HG03045 (cell line): ENCODE data around the gene PRICKLE2.

Experiments
- ATAC-seq: cut with Tn5 transposase; IDR thresholded peaks from one replicate; pipeline ENCODE4 v1.9.1; 2021; ENCODE audit warnings: mild to moderate bottlenecking, moderate library complexity; ENCODE audit not compliant: unreplicated experiment

PRICKLE2 gene

GRCh38 chr3:64161481-64161952 lies 63.7 kb downstream of the PRICKLE2 start:
- no peak for ATAC-seq

GRCh38 chr3:64160000-64160695 lies 65.1 kb downstream of the PRICKLE2 start:
- no peak for ATAC-seq

- no peak for ATAC-seq
Measured at GRCh38 chr3:64158334-64158733, 66.9 kb downstream of the PRICKLE2 start.

DNA sequence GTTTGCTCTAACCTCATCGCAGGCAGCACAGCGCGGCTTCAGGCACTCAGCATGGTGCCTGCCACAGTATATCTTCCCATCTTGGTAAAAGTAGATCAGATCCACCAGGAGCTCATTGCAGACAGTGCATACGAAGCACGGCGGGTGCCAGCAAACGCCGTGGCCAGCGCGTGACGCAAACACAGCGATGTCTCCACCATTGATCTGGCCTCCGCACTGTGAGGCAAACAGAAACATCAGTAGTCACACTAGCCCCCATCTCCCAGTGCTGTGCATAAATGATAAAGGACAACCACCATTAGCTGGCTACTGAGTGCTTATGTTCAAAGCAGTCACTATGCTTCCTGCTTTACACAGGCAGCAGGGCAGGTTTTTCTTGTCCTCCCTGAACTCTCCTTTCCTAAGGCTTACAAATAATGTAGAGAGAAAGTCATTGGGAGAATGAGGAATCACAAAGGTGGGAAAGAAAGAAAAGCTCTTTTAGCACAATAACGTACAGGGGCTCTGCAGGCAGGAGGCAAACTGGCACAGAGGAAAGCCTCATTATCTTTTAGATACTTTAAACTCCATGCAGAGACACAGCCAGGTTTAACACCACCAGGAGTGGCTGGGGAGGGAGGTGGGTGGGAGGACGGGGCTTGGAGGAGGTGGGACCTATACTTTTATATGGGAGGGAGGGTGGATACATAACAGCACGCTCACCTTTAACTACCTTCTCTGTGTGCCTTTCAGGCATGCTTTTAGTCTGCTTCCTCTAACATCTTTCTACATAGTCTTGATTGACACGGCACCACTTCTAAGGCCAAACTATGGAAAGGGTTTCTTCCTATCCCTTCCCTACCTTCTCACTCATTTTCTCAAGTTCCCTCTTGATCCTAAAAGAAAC lies 67.9 kb downstream of the PRICKLE2 start:
- no peak for ATAC-seq

DNA sequence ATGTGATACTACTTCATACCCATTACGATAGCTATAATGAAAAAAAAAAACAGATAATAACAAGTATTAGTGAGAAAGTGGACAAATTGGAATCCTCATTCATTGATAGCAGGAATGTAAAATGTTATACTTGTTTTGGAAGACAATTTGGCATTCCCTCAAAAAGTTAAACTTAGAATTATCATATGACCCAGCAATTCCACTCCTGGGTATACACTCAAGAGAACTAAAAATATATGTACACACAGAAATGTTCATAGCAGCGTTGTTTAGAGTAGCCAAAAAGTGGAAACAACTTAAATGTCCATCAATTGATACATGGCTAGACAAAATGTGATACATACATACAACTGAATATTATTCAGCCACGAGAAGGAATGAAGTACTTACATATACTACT lies 69.9 kb downstream of the PRICKLE2 start:
- no peak for ATAC-seq

- ATAC-seq = no peak
Measured at GRCh38 chr3:64152676-64153466, 72.4 kb downstream of the PRICKLE2 start.

GRCh38 chr3:64152086-64152485 lies 73.2 kb downstream of the PRICKLE2 start:
- ATAC-seq = no peak

DNA sequence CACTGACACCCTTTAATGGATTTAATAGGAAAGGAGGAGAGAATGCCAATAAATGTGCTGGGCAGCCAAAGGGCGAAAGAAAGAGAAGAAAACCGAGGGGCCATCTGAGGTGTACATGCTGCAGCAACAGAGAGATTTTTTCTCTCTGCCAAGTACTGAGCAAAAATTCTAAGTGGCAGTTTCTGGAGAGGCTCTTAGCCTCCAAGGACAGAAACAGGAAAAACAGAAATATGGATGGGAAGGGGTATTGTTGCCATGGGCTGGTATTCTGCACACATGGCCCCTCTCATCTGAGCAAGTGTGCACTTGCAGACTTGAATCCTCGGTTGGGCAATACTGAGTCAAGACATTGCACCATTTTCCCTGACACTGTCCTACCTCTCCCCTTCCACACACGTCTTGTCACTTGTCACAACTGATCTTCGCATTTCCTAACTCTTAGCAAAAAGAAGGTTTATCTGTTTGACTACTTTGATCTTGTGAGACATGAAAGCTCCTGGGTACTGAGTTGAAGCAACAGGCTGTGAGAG lies 73.9 kb downstream of the PRICKLE2 start:
- no peak for ATAC-seq

- no peak for ATAC-seq
Measured at GRCh38 chr3:64150623-64151207, 74.6 kb downstream of the PRICKLE2 start.

- no peak for ATAC-seq
Measured at GRCh38 chr3:64149886-64150285, 75.4 kb downstream of the PRICKLE2 start.

DNA sequence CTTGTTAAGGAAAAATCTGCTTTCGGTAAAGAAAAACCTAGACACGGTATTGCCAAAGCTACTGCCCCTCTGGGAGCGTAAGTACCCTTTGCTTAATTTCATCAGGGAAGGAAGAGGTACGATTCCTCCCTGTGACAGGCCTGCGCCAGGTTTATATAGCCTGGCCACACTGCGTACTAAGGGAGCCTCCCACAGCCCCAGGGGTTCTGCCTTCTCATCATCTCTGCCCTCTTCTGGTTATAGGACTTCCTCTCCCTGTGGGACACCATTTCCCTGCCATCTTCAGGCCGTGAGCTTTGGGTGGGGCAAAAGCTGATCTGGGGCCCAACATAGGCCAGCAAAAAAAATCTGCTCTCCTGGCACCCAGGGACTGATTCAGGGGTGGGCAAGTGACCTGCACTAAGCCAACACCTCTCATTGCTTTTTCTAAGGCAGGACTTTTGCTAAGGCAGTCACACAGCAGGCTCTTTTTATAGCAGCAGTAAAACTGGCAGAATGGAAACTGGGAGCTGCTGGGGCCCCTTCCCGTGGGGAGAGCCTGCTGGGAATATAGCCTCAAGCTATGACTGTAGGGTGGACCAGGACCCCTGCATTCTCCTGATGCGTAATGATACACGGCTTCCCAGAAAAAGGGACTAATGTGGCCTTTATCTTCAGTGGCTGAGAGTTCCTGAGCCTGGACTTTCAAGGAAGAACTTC lies 76.2 kb downstream of the PRICKLE2 start:
- no peak for ATAC-seq

DNA sequence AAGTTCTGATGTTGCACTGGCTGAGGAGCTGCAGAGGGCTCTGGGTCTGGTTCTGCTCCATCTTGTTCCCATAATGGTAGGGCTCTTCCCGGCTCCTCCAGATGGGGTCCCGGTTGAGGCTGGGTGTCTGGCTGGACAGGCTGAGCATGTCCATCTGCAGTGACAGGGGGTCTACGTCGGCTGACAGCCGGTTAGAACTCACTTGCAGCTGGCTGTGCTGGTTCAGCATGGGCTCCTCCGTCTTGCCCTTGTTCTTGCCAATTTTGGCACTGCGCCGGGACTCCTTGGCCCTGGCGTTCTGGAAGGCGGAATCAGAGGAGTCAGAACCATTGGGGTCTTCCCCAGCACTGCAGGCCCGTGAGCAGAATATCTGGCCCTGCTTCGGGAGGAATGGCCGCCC lies 78.1 kb downstream of the PRICKLE2 start:
- ATAC-seq = no peak

DNA sequence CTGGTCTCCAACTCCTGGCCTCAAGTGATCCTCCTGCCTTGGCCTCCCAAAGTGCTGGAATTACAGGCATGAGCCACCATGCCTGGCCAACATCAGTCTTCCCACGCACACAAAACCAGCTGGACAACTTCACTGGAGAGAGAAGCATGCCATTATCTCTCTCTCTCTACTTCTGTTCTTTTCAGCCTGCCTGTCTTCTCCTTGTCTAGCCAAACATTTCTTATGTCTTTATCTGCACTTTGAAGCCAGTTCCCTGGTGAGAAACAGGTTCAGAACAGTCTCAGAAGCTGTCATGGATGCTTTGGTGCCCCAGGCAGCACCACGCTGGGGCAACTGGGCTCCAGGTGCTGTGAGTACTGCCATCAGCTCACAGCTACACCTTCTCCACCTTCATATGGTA lies 79.8 kb downstream of the PRICKLE2 start:
- ATAC-seq = no peak

GRCh38 chr3:64144241-64144900 lies 80.9 kb downstream of the PRICKLE2 start:
- no peak for ATAC-seq

GRCh38 chr3:64143409-64144130 lies 81.7 kb downstream of the PRICKLE2 start:
- ATAC-seq = no peak

- no peak for ATAC-seq
Measured at GRCh38 chr3:64141476-64141875, 83.8 kb downstream of the PRICKLE2 start.

- no peak for ATAC-seq
Measured at GRCh38 chr3:64140651-64141050, 84.6 kb downstream of the PRICKLE2 start.

DNA sequence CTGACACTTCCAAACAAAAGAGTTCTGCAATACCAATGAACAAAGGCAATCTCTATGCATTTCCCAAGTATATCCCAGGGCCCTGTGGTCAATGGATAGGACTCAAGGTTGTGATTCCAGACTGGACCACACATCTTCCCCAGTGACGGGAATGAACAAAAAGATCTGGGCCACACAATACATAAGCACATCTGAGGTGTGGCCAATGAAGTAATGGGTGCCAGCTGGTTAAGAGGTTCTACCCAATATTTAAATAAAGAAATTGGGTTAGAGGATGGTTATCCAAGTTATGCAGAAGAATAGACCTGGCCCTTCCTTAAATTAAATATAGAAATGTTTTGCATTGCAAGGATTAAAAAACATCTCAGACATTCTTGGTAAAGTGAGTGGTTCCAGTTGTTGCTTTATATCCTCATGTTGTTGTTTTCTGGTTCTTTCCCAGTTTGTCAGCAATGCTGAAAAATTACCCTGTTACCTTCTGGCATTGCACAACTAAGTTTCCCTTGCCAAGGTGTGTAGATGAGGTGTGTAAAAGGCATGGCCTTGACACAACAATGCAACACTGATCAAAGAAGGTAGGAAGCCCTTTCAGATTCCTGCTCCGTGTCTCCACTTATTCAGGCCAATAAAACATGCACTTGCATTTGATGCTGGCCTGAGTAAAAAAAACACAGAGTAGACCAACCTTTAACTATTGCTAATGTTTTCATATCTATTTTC lies 86.5 kb downstream of the PRICKLE2 start:
- no peak for ATAC-seq
